PC-9 (cell line): ENCODE measurements around the gene KDM4E. TPM values are rescaled to one million over a fixed set of nuclear protein-coding genes. Genes with fewer than 3 reads are reported as not detected.
"Not testable (repeated sequence)": the region's sequence is repeated elsewhere in the genome, so short reads cannot be mapped to it uniquely, and the experiment has no call there.

Source experiments
- BruUV-seq: library from RNA; stranded (reverse); fragments of 400-500 nt; replicated peaks from 2 replicates; lab custom pipeline; 2021; lab: Mats Ljungman, UMichigan
- CTCF ChIA-PET: fragments of 300-600 bp; sonication (Branson Sonifier 250); formaldehyde crosslinking; loops from one replicate; lab custom pipeline; 2022; ENCODE audit warnings: antibody characterized with exemption; lab: Charles Lee
- POLR2A ChIA-PET: fragments of 300-600 bp; sonication (Branson Sonifier 250); formaldehyde crosslinking; loops from one replicate; lab custom pipeline; 2022; ENCODE audit warnings: antibody characterized with exemption; ENCODE audit not compliant: unreplicated experiment; lab: Charles Lee
- DNase-seq, 2 experiments: peaks; one replicate each; pipeline versions ENCODE4 v3.0.0 to v3.0.0-alpha.2; 2015 to 2022; ENCODE audit warnings: mixed read lengths in 1 of 2
- H2AFZ ChIP-seq: fragments of 200-600 bp; sonication (generic); 2 replicates; pipeline ENCODE4 v1.8.1; 2017; ENCODE audit warnings: antibody characterized with exemption
- H3F3A ChIP-seq: fragments of 200-600 bp; sonication (generic); 2 replicates; pipeline ENCODE4 v1.8.1; 2017; ENCODE audit warnings: antibody characterized with exemption, mild to moderate bottlenecking, low read depth; ENCODE audit not compliant: insufficient read depth
- H3K27ac ChIP-seq: fragments of 200-600 bp; sonication (generic); 2 replicates; pipeline ENCODE4 v1.6.1; 2016; ENCODE audit warnings: mixed run types
- H3K27me3 ChIP-seq: fragments of 200-600 bp; sonication (generic); 2 replicates; pipeline ENCODE4 v1.6.1; 2016; ENCODE audit warnings: low read depth, mixed run types; ENCODE audit not compliant: insufficient read depth
- H3K36me3 ChIP-seq: fragments of 200-600 bp; sonication (generic); 2 replicates; pipeline ENCODE4 v1.6.1; 2016; ENCODE audit warnings: low read depth, mixed run types
- H3K4me1 ChIP-seq: fragments of 200-600 bp; sonication (generic); replicated peaks from 2 replicates; pipeline ENCODE4 v1.6.1; 2016; ENCODE audit warnings: mixed run types; ENCODE audit not compliant: insufficient read depth
- H3K4me2 ChIP-seq: fragments of 200-600 bp; sonication (generic); 2 replicates; pipeline ENCODE4 v1.6.1; 2017; ENCODE audit warnings: mixed run types
- H3K4me3 ChIP-seq: fragments of 200-600 bp; sonication (generic); 2 replicates; pipeline ENCODE4 v1.6.1; 2016; ENCODE audit warnings: mixed run types
- H3K79me2 ChIP-seq: fragments of 200-600 bp; sonication (generic); 2 replicates; pipeline ENCODE4 v1.6.1; 2017; ENCODE audit warnings: low read depth, mixed run types
- H3K9me2 ChIP-seq: fragments of 200-600 bp; sonication (generic); 2 replicates; pipeline ENCODE4 v1.8.1; 2017; ENCODE audit warnings: mild to moderate bottlenecking; ENCODE audit not compliant: insufficient read depth
- H3K9me3 ChIP-seq: fragments of 200-600 bp; sonication (generic); 2 replicates; pipeline ENCODE4 v1.8.1; 2016; ENCODE audit warnings: low read depth; ENCODE audit not compliant: insufficient read depth
- H4K20me1 ChIP-seq: fragments of 200-600 bp; sonication (generic); 2 replicates; pipeline ENCODE4 v1.8.1; 2017; ENCODE audit not compliant: insufficient read depth
- EZH2 ChIP-seq: fragments of 200-600 bp; sonication (generic); IDR thresholded peaks from 2 replicates; pipeline ENCODE4 v1.8.0; 2017; ENCODE audit warnings: antibody characterized with exemption, low read depth
- intact Hi-C: fragments of 100-400 bp; cut with micrococcal nuclease; formaldehyde crosslinking; loops from one replicate; pipeline ENCODE4 v1.10.0; 2022; ENCODE audit not compliant: unreplicated experiment
- total RNA-seq: library from RNA; stranded (reverse); gene quantifications from 2 replicates; pipeline ENCODE4 v1.2.3, GENCODE V29; 2021
- TF ChIP-seq, protein P1 (sequence below): fragments of 200-600 bp; sonication (generic); conservative IDR thresholded peaks from 2 replicates; pipeline ENCODE4 v1.6.1; 2017; ENCODE audit warnings: mixed run types, antibody characterized with exemption, mild to moderate bottlenecking, moderate library complexity

KDM4E gene
- total RNA-seq, 1 experiment from 2014 or later = not detected

DNA sequence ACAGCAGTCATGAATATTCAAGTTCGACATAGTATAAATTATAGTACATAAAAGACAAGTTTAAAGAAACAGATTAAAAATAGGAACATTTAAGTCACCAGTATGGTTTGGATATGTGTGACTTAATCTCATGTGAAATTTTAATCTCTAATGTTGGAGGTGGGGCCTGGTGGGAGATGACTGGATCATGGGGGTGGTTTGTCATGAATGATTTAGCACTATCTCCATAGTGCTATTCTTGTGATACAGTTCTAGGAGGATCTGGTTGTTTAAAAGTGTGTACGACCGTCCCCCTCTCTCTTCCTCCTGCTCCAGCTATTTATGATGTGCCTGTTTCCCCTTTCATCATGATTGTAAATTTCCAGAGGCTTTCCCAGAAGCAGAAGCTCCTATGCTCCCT lies 3.3 kb downstream of the KDM4E start:
- no TSS peak for BruUV-seq
- Histone ChIP-seq H3K9me2 (no peaks in the 10 kb centered on the region), H3F3A (no peaks in the 10 kb centered on the region), H3K4me2 (no peak overlapping the region), H3K4me1 (no peaks in the 10 kb centered on the region), H3K4me3 (no peak overlapping the region), H3K9me3 (no peaks in the 10 kb centered on the region), H2AFZ (no peak overlapping the region), H3K27me3 (0 out of 2 replicates have a peak, but pooled peaks cover 5% of the 10 kb centered on the region), H3K27ac (no peak overlapping the region), H3K36me3 (no peaks in the 10 kb centered on the region), H4K20me1 (no peaks in the 10 kb centered on the region), H3K79me2 (no peaks in the 10 kb centered on the region)
- intact Hi-C loops = no loop called here
- TF ChIP-seq, protein P1, sequence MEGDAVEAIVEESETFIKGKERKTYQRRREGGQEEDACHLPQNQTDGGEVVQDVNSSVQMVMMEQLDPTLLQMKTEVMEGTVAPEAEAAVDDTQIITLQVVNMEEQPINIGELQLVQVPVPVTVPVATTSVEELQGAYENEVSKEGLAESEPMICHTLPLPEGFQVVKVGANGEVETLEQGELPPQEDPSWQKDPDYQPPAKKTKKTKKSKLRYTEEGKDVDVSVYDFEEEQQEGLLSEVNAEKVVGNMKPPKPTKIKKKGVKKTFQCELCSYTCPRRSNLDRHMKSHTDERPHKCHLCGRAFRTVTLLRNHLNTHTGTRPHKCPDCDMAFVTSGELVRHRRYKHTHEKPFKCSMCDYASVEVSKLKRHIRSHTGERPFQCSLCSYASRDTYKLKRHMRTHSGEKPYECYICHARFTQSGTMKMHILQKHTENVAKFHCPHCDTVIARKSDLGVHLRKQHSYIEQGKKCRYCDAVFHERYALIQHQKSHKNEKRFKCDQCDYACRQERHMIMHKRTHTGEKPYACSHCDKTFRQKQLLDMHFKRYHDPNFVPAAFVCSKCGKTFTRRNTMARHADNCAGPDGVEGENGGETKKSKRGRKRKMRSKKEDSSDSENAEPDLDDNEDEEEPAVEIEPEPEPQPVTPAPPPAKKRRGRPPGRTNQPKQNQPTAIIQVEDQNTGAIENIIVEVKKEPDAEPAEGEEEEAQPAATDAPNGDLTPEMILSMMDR = no peak
- TF ChIP-seq EZH2 = no peak
- ChIA-PET POLR2A (no interaction called here), CTCF (no interaction called here)
- DNase-seq = no peak

DNA sequence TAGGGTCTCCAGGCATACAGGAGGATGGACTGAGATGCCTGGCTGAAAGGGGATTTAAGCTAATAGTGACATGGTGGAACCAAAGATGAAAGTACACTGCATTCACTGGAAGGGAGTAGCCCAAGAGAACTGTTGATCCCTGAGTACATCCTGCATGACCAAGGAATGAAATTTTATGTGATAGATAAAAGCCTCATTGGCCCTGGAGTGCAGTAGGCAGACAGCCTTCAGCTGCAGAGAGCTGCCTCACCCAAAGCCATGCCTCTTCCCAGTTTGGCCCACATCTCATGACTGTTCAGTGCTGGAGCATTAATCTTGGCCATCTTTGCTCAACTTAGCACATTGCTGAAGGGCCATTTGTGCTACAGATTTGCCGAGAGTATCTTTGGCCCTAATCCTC lies 8.0 kb downstream of the KDM4E start:
- intact Hi-C loops = no loop called here
- H3K4me3 ChIP-seq = no peak overlapping the region
- ChIA-PET POLR2A (no interaction called here), CTCF (no interaction called here)
- H3K9me3 ChIP-seq = no peaks in the 10 kb centered on the region
- no peaks in the 10 kb centered on the region for H3F3A ChIP-seq
- H3K4me1 ChIP-seq = no peaks in the 10 kb centered on the region
- no TSS peak for BruUV-seq
- H3K4me2 ChIP-seq = no peak overlapping the region
- no peak for DNase-seq
- H3K79me2 ChIP-seq = no peaks in the 10 kb centered on the region
- H3K27me3 ChIP-seq = no peaks in the 10 kb centered on the region
- no peak for TF ChIP-seq EZH2
- TF ChIP-seq, protein P1 = no peak
- no peaks in the 10 kb centered on the region for H3K36me3 ChIP-seq
- no peak overlapping the region for H2AFZ ChIP-seq
- no peak overlapping the region for H3K27ac ChIP-seq
- H3K9me2 ChIP-seq = no peaks in the 10 kb centered on the region
- no peaks in the 10 kb centered on the region for H4K20me1 ChIP-seq

DNA sequence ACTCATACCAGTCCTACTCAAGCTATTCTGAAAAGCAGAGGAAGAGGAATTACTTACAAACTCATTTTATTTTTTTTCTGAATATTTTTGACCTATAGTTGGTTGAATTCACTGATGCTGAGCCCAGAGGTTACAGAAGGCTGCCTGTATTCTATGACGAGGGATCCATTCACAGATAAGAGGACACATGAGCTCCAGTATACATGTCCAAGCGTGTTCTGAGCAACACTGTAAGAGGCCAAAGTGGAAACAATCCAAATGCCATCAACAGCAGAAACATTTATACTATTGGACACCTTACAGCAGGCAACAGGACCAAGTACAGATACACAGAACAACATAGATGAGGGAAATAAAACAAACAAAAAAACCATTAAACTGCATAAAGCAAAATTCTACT lies 10.3 kb downstream of the KDM4E start:
- no TSS peak for BruUV-seq

DNA sequence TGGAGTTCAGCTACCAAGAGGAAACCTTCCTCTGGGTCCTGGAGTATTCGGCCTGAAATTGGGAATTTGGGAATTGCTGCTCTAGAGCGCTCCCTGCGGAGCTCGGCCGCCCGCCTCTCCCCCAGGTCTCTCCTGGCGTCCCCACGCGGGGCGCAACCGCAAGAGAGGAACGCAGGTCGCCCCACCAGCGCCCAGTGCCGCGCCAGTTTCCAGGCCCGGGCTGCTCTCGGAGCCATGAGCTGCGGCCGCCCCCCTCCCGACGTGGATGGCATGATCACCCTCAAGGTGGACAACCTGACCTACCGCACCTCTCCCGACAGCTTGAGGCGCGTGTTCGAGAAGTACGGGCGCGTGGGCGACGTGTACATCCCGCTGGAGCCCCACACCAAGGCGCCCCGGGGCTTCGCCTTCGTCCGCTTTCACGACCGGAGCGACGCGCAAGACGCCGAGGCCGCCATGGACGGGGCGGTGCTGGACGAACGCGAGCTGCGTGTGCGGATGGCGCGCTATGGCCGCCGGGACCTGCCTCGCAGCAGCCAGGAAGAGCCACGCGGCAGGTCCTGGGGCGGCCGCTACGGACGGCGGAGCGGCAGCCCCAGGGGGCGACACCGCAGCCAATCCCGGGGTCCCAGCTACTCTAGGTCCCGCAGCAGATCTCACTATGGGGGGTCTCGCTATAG lies 12.4 kb downstream of the KDM4E start:
- H4K20me1 ChIP-seq, H3K9me2 ChIP-seq, H3K4me3 ChIP-seq, H3K4me2 ChIP-seq, H3K4me1 ChIP-seq, H2AFZ ChIP-seq, POLR2A ChIA-PET, H3K9me3 ChIP-seq, H3K27ac ChIP-seq, CTCF ChIA-PET, BruUV-seq, H3K79me2 ChIP-seq, H3F3A ChIP-seq, H3K27me3 ChIP-seq, H3K36me3 ChIP-seq, intact Hi-C loops, DNase-seq: not testable (repeated sequence)

More for the DNA sequence above, 10.3 kb downstream of the KDM4E start:
- no peak for DNase-seq
- Histone ChIP-seq H4K20me1 (no peaks in the 10 kb centered on the region), H3K4me1 (no peaks in the 10 kb centered on the region), H3K9me2 (no peaks in the 10 kb centered on the region), H3K27ac (no peak overlapping the region), H2AFZ (no peak overlapping the region), H3K4me2 (no peak overlapping the region), H3K79me2 (no peaks in the 10 kb centered on the region), H3K27me3 (no peaks in the 10 kb centered on the region), H3F3A (no peaks in the 10 kb centered on the region), H3K36me3 (no peaks in the 10 kb centered on the region), H3K9me3 (no peaks in the 10 kb centered on the region), H3K4me3 (no peak overlapping the region)
- POLR2A ChIA-PET = no interaction called here
- CTCF ChIA-PET = no interaction called here
- intact Hi-C loops = no loop called here
- TF ChIP-seq EZH2 = no peak
- TF ChIP-seq, protein P1 = no peak
